ENCODE results near the gene RMND5B. TPM values are rescaled to one million over a fixed set of nuclear protein-coding genes. Genes with fewer than 3 reads are reported as not detected.
"Not testable (repeated sequence)": the region's sequence is repeated elsewhere in the genome, so short reads cannot be mapped to it uniquely, and the experiment has no call there.

The RMND5B gene
- total RNA-seq, 1 donor from 2014 or later = 22.9 TPM

GRCh38 chr5:178127300-178128009 is 3.4 kb upstream of the RMND5B start:
- ATAC-seq; DNase-seq (ENCODE audit: low spot score): not testable (repeated sequence)

- no peak for DNase-seq (ENCODE audit: low spot score)
- ATAC-seq = no peak
Measured at GRCh38 chr5:178129296-178129695, 1.5 kb upstream of the RMND5B start.

GRCh38 chr5:178130234-178130575 is 609 bp upstream of the RMND5B start:
- DNase-seq (ENCODE audit: low spot score); ATAC-seq: not testable (repeated sequence)

- no peak for ATAC-seq
- no peak for DNase-seq (ENCODE audit: low spot score)
Measured at GRCh38 chr5:178131446-178131996, 707 bp downstream of the RMND5B start.

- DNase-seq (ENCODE audit: low spot score) (no peak), ATAC-seq (no peak)
Measured at GRCh38 chr5:178136990-178137389, 6.2 kb downstream of the RMND5B start.

- ATAC-seq = no peak
- DNase-seq (ENCODE audit: low spot score) = no peak
Measured at GRCh38 chr5:178137991-178138390, 7.2 kb downstream of the RMND5B start.

- no peak for DNase-seq (ENCODE audit: low spot score)
- no peak for ATAC-seq
Measured at GRCh38 chr5:178141550-178141949, 10.7 kb downstream of the RMND5B start.

- no peak for ATAC-seq
- DNase-seq (ENCODE audit: low spot score) = no peak
Measured at GRCh38 chr5:178142642-178143041, 11.8 kb downstream of the RMND5B start.

- ATAC-seq (no peak), DNase-seq (ENCODE audit: low spot score) (no peak)
Measured at GRCh38 chr5:178143246-178143645, 12.4 kb downstream of the RMND5B start.

- peak; percentile 10 for ATAC-seq
Measured at GRCh38 chr5:178143901-178144300, 13.1 kb downstream of the RMND5B start.

GRCh38 chr5:178145965-178146820 is 15.4 kb downstream of the RMND5B start:
- DNase-seq (ENCODE audit: low spot score) = peak; percentile 73
- ATAC-seq = peak; percentile 88

More at GRCh38 chr5:178143901-178144300, 13.1 kb downstream of the RMND5B start:
- DNase-seq (ENCODE audit: low spot score) = no peak

GRCh38 chr5:178147406-178147805 is 16.6 kb downstream of the RMND5B start:
- no peak for ATAC-seq
- no peak for DNase-seq (ENCODE audit: low spot score)

GRCh38 chr5:178149199-178149932 is 18.6 kb downstream of the RMND5B start:
- DNase-seq (ENCODE audit: low spot score) (no peak), ATAC-seq (no peak)

GRCh38 chr5:178150977-178151734 is 20.3 kb downstream of the RMND5B start:
- DNase-seq (ENCODE audit: low spot score) (no peak), ATAC-seq (no peak)

GRCh38 chr5:178152491-178153444 is 22.0 kb downstream of the RMND5B start:
- no peak for ATAC-seq
- no peak for DNase-seq (ENCODE audit: low spot score)

GRCh38 chr5:178153530-178154340 is 22.9 kb downstream of the RMND5B start, which contains the start of gene NHP2:
Gene NHP2 (minus strand): TSS chr5:178153885. CDS start chr5:178153817, 68 bp downstream.
- ATAC-seq (peak; percentile 97), DNase-seq (ENCODE audit: low spot score) (peak; percentile 99)

GRCh38 chr5:178155065-178155464 is 24.3 kb downstream of the RMND5B start:
- ATAC-seq = no peak
- DNase-seq (ENCODE audit: low spot score) = no peak

- no peak for ATAC-seq
- DNase-seq (ENCODE audit: low spot score) = no peak
Measured at GRCh38 chr5:178160176-178160575, 29.4 kb downstream of the RMND5B start.

Measured in left lobe of liver (tissue), 2 donors.